GM12891 (cell line): ENCODE measurements around the gene DMRTA1.

ENCODE experiments used
- PAX5 ChIP-seq: IDR thresholded peaks from 2 replicates; pipeline ENCODE4 v1.6.1; 2011; ENCODE audit warnings: low read length, moderate library complexity, mild to moderate bottlenecking; ENCODE audit not compliant: insufficient read depth, severe bottlenecking
- POLR2A ChIP-seq: IDR thresholded peaks from 2 replicates; pipeline ENCODE4 v1.6.1; 2011; ENCODE audit warnings: low read depth, low read length, control low read depth
- POLR2AphosphoS5 ChIP-seq: IDR thresholded peaks from 2 replicates; pipeline ENCODE4 v1.6.1; 2011; ENCODE audit warnings: low read depth, low read length, control low read depth
- POU2F2 ChIP-seq: IDR thresholded peaks from 2 replicates; pipeline ENCODE4 v1.6.1; 2011; ENCODE audit warnings: low read depth, mild to moderate bottlenecking, control low read depth, low read length, moderate library complexity
- SPI1 ChIP-seq: IDR thresholded peaks from 2 replicates; pipeline ENCODE4 v1.6.1; 2011; ENCODE audit warnings: low read depth, low read length, control low read depth

DNA sequence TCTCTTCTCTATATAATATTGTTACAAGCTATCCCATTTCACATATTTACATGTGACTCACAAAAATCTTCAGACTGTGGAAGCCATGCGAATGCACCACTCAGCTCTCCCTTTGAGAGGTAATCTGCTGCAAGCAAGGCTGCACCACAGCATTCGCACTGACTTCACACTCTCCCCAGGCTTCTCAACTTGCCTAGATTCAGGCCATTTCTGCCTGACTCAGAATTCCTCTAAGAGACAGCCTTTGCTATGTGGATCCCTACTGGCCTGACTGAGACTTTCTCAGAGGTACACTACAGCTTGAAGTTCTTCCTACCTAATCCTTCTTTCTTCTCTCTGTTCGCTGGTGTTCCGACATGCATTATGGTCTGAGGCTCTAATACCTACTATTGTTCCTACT lies 21.1 kb upstream of the DMRTA1 start:
- TF ChIP-seq POLR2A = no peak
- no peak for TF ChIP-seq POLR2AphosphoS5
- TF ChIP-seq POU2F2 = no peak
- no peak for TF ChIP-seq PAX5
- TF ChIP-seq SPI1 = no peak
